NK-92 (cell line): ENCODE data around the gene PTPRH.

Source experiments
- DNase-seq: peaks from one replicate; lab custom pipeline; 2025; ENCODE audit not compliant: unreplicated experiment; lab: John Stamatoyannopoulos, UW

The PTPRH gene

GRCh38 chr19:55246462-55247451 is 37.5 kb upstream of the PTPRH start:
- no peak for DNase-seq

DNA sequence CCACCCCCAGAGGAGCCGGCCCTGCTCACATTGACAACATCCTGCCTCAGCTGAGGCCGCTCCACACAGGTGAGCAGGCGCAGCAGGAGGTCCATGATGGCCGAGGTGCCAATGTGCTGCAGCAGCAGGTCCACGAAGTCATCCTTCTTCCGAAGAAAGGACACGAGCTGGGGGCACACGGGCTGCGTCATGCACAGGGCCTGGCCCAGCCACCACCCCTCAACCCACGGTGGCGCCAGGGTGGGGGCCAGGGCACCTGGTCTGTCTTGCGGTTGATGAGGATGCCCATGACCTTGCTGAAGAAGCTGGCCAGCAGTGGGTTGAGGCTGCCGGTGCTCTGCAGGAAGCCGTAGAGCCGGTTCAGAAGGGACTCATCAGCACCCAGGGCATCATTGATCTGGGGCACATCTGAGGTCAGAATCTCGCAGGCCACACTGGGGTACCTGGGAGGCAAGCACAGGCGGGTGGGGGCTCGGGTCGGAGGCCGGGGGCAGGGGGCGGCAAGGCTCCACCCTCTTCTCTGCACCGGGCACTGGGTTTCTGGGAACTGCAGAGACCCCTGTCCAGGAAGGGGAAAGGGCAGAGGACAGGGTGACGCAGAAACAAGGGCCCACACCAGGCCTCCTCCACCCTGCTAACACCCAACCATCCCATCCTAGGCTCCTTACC is 36.1 kb upstream of the PTPRH start:
- no peak for DNase-seq

- no peak for DNase-seq
Observed at GRCh38 chr19:55244004-55244680, 34.8 kb upstream of the PTPRH start.

GRCh38 chr19:55242517-55242916 is 33.2 kb upstream of the PTPRH start:
- DNase-seq: no peak

DNA sequence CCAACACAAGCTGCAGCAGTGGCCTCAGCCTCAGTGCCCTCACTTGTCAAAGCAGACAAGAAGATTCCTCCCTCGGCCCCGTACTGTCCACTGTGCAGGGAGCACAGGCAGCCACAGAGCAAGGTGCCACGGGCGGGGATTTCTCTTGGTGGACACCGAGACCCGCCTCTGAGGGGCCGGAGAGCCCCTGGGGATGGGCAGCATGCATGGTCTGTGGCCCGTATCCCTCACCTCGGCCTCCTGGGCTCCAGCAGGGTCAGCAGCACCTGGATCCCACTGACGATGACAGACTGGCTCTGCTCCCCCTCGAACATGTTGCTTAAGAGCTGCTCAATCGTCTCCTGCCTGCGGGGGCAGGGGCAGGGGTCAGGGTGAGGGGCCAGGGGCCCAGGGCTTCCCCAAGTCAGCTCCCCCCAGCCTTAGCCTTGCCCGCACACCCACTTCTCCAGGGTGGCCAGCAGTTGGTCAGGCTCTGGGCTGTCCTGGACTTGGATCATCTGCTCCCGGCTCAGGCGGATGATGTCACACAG is 32.7 kb upstream of the PTPRH start:
- DNase-seq: no peak

DNA sequence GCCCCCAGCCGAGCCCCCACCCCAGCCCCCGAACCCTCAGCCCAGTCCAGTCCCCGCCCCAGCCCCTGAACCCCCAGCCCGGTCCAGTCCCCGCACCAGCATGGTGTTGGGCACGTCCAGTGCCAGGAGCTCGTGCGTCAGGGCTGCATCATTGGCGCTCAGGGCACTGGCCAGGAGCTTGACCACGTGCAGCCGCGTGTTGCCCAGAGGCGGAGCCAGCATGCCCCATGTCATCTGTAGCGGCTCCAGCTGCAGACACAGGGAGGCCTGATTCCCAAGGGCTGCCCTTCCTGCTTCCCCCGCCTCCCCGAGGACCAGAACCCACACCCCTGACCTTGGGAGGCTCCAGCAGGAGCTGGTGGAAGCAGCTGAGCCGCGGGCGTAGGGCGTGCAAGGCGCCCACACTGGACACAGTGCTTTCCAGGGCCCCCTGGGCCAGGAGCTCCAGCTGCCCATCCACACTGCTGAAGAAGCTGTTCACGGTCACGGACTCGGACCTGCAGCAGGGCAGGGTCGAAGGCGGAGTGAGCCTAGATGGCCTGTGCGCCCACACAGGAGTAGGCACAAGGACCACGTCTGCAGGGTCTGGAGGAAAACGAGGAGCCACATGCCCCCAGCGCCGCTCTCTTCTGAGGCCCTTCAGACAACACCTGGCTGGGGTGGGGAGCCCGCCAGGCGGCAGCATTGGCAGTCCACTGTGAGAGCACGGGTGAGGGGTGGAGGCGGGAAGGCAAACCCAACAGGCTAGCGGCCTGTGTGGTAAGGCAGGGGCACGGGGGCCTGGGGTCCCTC is 32.0 kb upstream of the PTPRH start:
- no peak for DNase-seq

DNA sequence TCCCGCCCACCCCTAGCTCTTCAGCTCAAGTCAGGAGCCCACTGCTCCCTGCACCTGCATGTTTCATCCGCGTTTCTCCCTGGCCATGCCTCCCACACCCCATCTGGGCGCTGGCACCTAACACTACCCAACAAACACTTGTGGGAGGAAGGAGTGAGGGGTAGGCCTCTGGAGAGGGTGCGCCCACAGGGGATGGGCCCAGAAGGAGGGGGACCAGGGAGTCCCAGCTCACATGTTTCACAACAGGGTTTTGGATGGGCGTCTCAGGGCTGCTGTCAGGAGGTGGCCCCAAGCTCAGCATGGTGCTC is 31.4 kb upstream of the PTPRH start:
- no peak for DNase-seq

- DNase-seq: no peak
Observed at GRCh38 chr19:55239004-55239403, 29.7 kb upstream of the PTPRH start.

GRCh38 chr19:55238030-55238429 is 28.7 kb upstream of the PTPRH start:
- DNase-seq: no peak

GRCh38 chr19:55232986-55233385 is 23.7 kb upstream of the PTPRH start:
- DNase-seq: no peak

DNA sequence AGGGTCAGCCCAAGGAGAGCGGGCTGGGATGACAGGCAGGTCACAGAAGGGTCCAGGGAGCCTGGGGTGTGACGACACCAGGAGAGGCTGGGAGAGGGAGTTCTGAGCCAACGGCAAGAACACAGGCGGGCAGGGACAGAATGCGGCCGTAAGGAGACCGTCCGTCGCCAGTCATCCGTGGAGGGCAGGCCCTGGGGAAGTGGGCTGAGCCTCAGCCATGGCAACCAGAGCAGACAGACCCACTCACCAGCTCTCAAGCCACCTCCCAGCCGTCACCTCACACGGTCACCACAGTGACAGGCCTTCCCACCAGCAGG is 22.9 kb upstream of the PTPRH start:
- DNase-seq: no peak

GRCh38 chr19:55231391-55232285 is 22.3 kb upstream of the PTPRH start:
- no peak for DNase-seq

DNA sequence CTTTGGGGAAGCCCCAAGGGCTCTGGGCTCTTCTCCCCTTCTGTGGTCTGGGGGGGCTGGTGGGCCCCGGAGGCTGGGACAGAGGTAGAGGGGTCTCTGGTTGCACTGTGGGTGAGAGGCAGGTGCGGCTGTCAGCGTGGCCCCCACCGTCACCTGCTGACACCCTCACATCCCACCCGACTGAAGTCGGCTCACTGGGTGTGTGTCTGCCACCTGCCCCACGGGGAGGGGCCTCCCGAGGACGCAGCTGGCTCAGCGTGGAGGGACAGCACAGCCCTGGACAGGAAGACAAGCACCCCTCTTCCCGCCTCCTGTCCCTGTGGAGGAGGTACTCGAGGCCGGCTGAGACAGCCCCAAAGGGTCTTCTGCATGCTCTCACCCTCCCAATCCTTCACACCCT is 21.5 kb upstream of the PTPRH start:
- DNase-seq: no peak

GRCh38 chr19:55230329-55230728 is 21.0 kb upstream of the PTPRH start:
- no peak for DNase-seq

DNA sequence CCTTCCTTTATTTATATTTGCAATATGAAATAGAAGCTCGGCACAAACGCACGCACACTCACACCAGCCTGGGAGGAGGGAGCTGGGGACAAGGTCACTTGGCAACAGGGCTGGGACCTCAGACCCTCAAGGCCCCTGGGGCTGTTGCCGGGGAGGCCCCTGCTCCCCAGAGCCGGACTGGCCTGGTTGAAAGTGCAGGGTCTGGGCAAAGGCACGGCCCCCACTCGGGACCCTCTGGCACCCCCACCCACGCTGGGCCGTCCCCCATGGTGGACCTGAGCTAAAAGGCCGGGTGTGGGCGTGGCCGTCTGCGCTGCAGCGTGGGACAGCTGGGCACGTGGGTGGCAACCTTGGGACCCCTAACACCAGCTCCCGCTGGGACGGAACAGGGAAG is 20.5 kb upstream of the PTPRH start:
- no peak for DNase-seq

DNA sequence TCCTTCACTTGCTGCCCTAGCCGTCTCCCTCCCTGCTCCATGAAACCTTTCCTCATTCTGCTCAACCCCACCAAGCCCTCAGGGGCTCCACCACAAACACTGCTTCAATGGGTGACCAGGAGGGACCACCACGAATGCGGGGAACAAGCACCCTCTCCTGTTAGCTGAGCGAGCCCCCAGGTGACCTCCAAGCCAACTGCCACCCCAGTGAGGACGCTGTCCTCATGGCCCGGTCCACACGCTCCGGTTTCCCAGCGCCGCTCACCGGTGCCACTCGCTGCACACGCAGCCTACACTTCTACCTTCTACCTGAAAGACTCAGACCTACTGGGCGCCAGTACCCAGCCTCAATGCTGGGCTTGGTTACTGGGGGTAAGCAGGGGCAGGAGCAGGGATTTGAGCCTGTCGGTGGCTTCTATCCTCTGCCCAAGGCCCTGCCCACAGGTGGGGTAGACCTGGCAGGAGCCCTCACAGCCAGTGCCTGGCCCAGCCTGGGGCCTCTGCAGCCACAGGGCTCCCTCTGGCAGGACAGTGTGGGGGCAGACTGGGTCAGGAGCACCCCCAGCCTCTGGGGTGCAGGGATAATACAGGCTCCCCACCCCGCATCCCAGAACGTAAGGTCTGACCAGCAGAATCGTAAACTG is 20.0 kb upstream of the PTPRH start:
- no peak for DNase-seq

DNA sequence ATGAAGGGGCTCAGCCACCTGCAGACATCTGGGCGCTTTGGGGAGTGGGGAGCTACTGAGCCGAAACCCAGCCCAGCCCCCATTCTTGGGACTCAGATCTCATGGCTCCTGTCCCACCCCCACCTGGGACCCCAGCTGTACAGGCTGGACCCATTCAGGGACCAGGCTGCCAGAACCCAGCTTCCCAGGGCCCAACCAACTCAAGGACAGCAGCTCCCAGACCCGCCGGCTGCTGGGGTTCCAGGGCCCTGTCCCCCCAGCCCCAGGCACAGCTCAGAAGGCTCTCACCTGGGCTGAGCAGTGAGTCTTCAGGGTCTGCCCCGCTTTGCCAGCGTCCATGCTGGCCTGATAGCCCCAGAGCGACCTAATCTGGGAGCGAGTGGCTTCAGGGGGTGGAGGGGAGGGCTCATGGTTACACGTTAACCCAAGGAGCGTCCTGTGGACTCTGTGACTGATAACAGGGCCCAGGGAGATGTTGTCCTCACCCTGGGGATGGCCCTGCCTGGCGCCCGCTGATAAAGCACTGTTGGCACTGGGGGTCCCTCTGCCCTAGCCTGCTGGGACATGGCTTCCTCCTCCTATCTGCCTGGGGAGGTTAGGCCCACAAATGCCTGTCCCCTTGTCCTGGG is 19.2 kb upstream of the PTPRH start, which contains the start of gene TMEM86B:
Gene TMEM86B, minus strand, starts transcription at position 361 of the 629 bp plus-strand sequence. Its CDS starts 22 bp downstream, at position 339.
- DNase-seq: no peak

GRCh38 chr19:55228015-55228391 is 18.7 kb upstream of the PTPRH start:
- no peak for DNase-seq
